GM12892 (cell line): ENCODE measurements around the gene RRP9.

Experiments
- POLR2A ChIP-seq: IDR thresholded peaks from 2 replicates; pipeline ENCODE4 v1.6.1; 2011; ENCODE audit warnings: low read depth, low read length, control low read depth
- POLR2AphosphoS5 ChIP-seq: IDR thresholded peaks from 2 replicates; pipeline ENCODE4 v1.6.1; 2011; ENCODE audit warnings: low read depth, low read length, control low read depth

- no peak for TF ChIP-seq POLR2AphosphoS5
- TF ChIP-seq POLR2A, result no peak
Measured at GRCh38 chr3:51978143-51978502, 36.4 kb upstream of the RRP9 start.
